NCI-H774 (cell line): ENCODE data around the gene ABCB8.
"Not testable (repeated sequence)": the region's sequence is repeated elsewhere in the genome, so short reads cannot be mapped to it uniquely, and the experiment has no call there.

Experiments
- DNase-seq: peaks from one replicate; lab custom pipeline; 2025; lab: John Stamatoyannopoulos, UW

ABCB8 gene

GRCh38 chr7:150998341-150998740 lies 29.9 kb upstream of the ABCB8 start:
- no peak for DNase-seq

GRCh38 chr7:150999001-150999400 lies 29.2 kb upstream of the ABCB8 start:
- DNase-seq = no peak

GRCh38 chr7:150999497-151000230 lies 28.6 kb upstream of the ABCB8 start:
- no peak for DNase-seq

- no peak for DNase-seq
Measured at GRCh38 chr7:151000897-151001495, 27.3 kb upstream of the ABCB8 start.

- no peak for DNase-seq
Measured at GRCh38 chr7:151001546-151001945, 26.7 kb upstream of the ABCB8 start.

GRCh38 chr7:151003572-151003971 lies 24.7 kb upstream of the ABCB8 start:
- DNase-seq = peak; percentile 76

GRCh38 chr7:151005566-151005965 lies 22.7 kb upstream of the ABCB8 start:
- DNase-seq = no peak

- DNase-seq = no peak
Measured at GRCh38 chr7:151006590-151007300, 21.5 kb upstream of the ABCB8 start.

GRCh38 chr7:151007469-151007898 lies 20.8 kb upstream of the ABCB8 start:
- no peak for DNase-seq

- no peak for DNase-seq
Measured at GRCh38 chr7:151008143-151008510, 20.1 kb upstream of the ABCB8 start.

GRCh38 chr7:151008511-151009323 lies 19.5 kb upstream of the ABCB8 start:
- DNase-seq = no peak

GRCh38 chr7:151009327-151010036 lies 18.8 kb upstream of the ABCB8 start:
- DNase-seq = no peak

- no peak for DNase-seq
Measured at GRCh38 chr7:151010037-151010306, 18.3 kb upstream of the ABCB8 start.

- no peak for DNase-seq
Measured at GRCh38 chr7:151010307-151011096, 17.7 kb upstream of the ABCB8 start.

GRCh38 chr7:151011097-151011409 lies 17.2 kb upstream of the ABCB8 start:
- DNase-seq = no peak

GRCh38 chr7:151011616-151012015 lies 16.6 kb upstream of the ABCB8 start:
- DNase-seq = not testable (repeated sequence)

GRCh38 chr7:151012031-151012692 lies 16.1 kb upstream of the ABCB8 start:
- no peak for DNase-seq

- no peak for DNase-seq
Measured at GRCh38 chr7:151012911-151013347, 15.3 kb upstream of the ABCB8 start.

GRCh38 chr7:151013356-151013732 lies 14.9 kb upstream of the ABCB8 start:
- DNase-seq = no peak

- DNase-seq = no peak
Measured at GRCh38 chr7:151013733-151014497, 14.3 kb upstream of the ABCB8 start.
